Body of pancreas (tissue), 4 donors: ENCODE results near the gene CCDC91. TPM values are rescaled to one million over a fixed set of nuclear protein-coding genes. Genes with fewer than 3 reads are reported as not detected.

ENCODE experiments used
- ATAC-seq: fragments of 150-250 bp; one replicate; pipeline ENCODE4 v1.9.1; 2016
- DNase-seq, 4 donors: peaks; one replicate each; pipeline ENCODE4 v3.0.0-alpha.2; 2019
- H3K27ac ChIP-seq, 4 donors: fragments of 200-600 bp; sonication (generic); 1 replicate in 3 of 4; 2 replicates in 1 of 4; pipeline versions ENCODE4 v1.5.1 to v1.6.1; 2016 to 2019; ENCODE audit warnings: mild to moderate bottlenecking in 1 of 4, mixed read lengths in 1 of 4, moderate library complexity in 1 of 4
- H3K27me3 ChIP-seq, 2 donors: fragments of 200-600 bp; sonication (generic); one replicate each; pipeline ENCODE4 v1.6.0; 2016; ENCODE audit warnings: mild to moderate bottlenecking in 1 of 2
- H3K36me3 ChIP-seq, 2 donors: fragments of 200-600 bp; sonication (generic); replicated peaks in 1 of 2; 2 replicates each; pipeline ENCODE4 v1.5.1; 2016; ENCODE audit warnings: low read depth in 2 of 2; ENCODE audit not compliant: insufficient read depth in 1 of 2
- H3K4me1 ChIP-seq: fragments of 200-600 bp; sonication (generic); one replicate; pipeline ENCODE4 v1.6.0; 2016
- H3K4me3 ChIP-seq, 2 donors: fragments of 200-600 bp; sonication (generic); 1 replicate in 1 of 2; 2 replicates in 1 of 2; pipeline ENCODE4 v1.5.1; 2016 to 2019
- H3K9me3 ChIP-seq, 3 donors: fragments of 200-600 bp; sonication (generic); 1 replicate in 2 of 3; 2 replicates in 1 of 3; pipeline ENCODE4 v1.5.1; 2016
- CTCF ChIP-seq, 7 experiments: fragments of 450-650 bp in 4 of 7; fragments of 200-600 bp in 3 of 7; sonication (generic) in 3 of 7; IDR thresholded peaks; one replicate each; pipeline ENCODE4 v1.5.1; 2016 to 2019; ENCODE audit warnings: antibody characterized with exemption in 7 of 7
- POLR2A ChIP-seq, 3 donors: fragments of 450-650 bp; IDR thresholded peaks; one replicate each; pipeline ENCODE4 v1.6.1; 2016; ENCODE audit warnings: antibody characterized with exemption in 3 of 3, mild to moderate bottlenecking in 2 of 3
- WGBS, 2 donors: methylation state at CpG; one replicate each; pipeline ENCODE4 v1.1.5; 2017; 5-methylcytosine and 5-hydroxymethylcytosine counted together
- intact Hi-C: fragments of 100-400 bp; cut with DNase I; formaldehyde crosslinking; loops from one replicate; pipeline ENCODE4 v1.15.1; 2023
- total RNA-seq, 2 donors: library from RNA; depleted of rRNA; stranded (reverse); fragments of >200 nt; gene quantifications; one replicate each; pipeline ENCODE4 v1.1.0, GENCODE V29; 2016

CCDC91 gene
- total RNA-seq, 2 donors from 2014 or later = 31.9 to 35.6 TPM

GRCh38 chr12:28453686-28454085 is 263.4 kb downstream of the CCDC91 start:
- TF ChIP-seq CTCF (IDR thresholded peaks at IDR 0.05) (no peak), POLR2A (IDR thresholded peaks at IDR 0.05) (no peak)
- DNase-seq (no peak), ATAC-seq (no peak)
- peaks cover 6% of the 10 kb centered on the region for H3K4me1 ChIP-seq
- intact Hi-C loops = no loop called here
- H3K27me3 ChIP-seq = no peaks in the 10 kb centered on the region
- H3K9me3 ChIP-seq = no peaks in the 10 kb centered on the region
- H3K4me3 ChIP-seq = no peak overlapping the region
- no peaks in the 10 kb centered on the region for H3K36me3 ChIP-seq
- 77 to 87% methylated on average over 4 of the region's 4 CpGs for WGBS, 2 donors
- no peak overlapping the region for H3K27ac ChIP-seq

- TF ChIP-seq CTCF (IDR thresholded peaks at IDR 0.05) = no peak
- no peak for TF ChIP-seq POLR2A (IDR thresholded peaks at IDR 0.05)
- 57 to 64% methylated on average over 5 of the region's 5 CpGs for whole genome bisulfite sequencing, 2 donors
- intact Hi-C loops = no loop called here
- Histone ChIP-seq H3K27ac (no peak overlapping the region), H3K4me1 (peaks cover 6% of the 10 kb centered on the region), H3K9me3 (no peaks in the 10 kb centered on the region), H3K4me3 (no peak overlapping the region), H3K27me3 (no peaks in the 10 kb centered on the region), H3K36me3 (no peaks in the 10 kb centered on the region)
- ATAC-seq (no peak), DNase-seq (no peak)
Measured at GRCh38 chr12:28456934-28457710, 266.9 kb downstream of the CCDC91 start.

GRCh38 chr12:28457785-28458184 is 267.5 kb downstream of the CCDC91 start:
- no peak for ATAC-seq
- H3K9me3 ChIP-seq = no peaks in the 10 kb centered on the region
- no peaks in the 10 kb centered on the region for H3K27me3 ChIP-seq
- H3K4me3 ChIP-seq = no peak overlapping the region
- no peak for DNase-seq
- TF ChIP-seq CTCF (IDR thresholded peaks at IDR 0.05) (no peak), POLR2A (IDR thresholded peaks at IDR 0.05) (no peak)
- WGBS, 2 donors = 68 to 70% methylated on average over 3 of the region's 3 CpGs
- no peak overlapping the region for H3K27ac ChIP-seq
- H3K36me3 ChIP-seq = no peaks in the 10 kb centered on the region
- intact Hi-C loops = no loop called here
- peaks cover 6% of the 10 kb centered on the region for H3K4me1 ChIP-seq

- intact Hi-C loops = no loop called here
- TF ChIP-seq POLR2A (IDR thresholded peaks at IDR 0.05) = no peak
- TF ChIP-seq CTCF (IDR thresholded peaks at IDR 0.05) = no peak
Measured at GRCh38 chr12:28459481-28459880, 269.2 kb downstream of the CCDC91 start.

More at GRCh38 chr12:28459481-28459880, 269.2 kb downstream of the CCDC91 start:
- H3K27me3 ChIP-seq = no peaks in the 10 kb centered on the region
- 65 to 68% methylated on average over 3 of the region's 3 CpGs for WGBS, 2 donors
- no peaks in the 10 kb centered on the region for H3K36me3 ChIP-seq
- peaks cover 6% of the 10 kb centered on the region for H3K4me1 ChIP-seq
- H3K4me3 ChIP-seq = no peak overlapping the region
- H3K27ac ChIP-seq = no peak overlapping the region
- ATAC-seq (no peak), DNase-seq (no peak)
- no peaks in the 10 kb centered on the region for H3K9me3 ChIP-seq
